HG03280 (cell line): ENCODE measurements around the gene C15orf39.
"Not testable (repeated sequence)": the region's sequence is repeated elsewhere in the genome, so short reads cannot be mapped to it uniquely, and the experiment has no call there.

ENCODE experiments used
- ATAC-seq: cut with Tn5 transposase; IDR thresholded peaks from one replicate; pipeline ENCODE4 v1.9.1; 2021; ENCODE audit warnings: mild to moderate bottlenecking, moderate library complexity; ENCODE audit not compliant: unreplicated experiment

The C15orf39 gene

GRCh38 chr15:75229191-75230015 is 27.7 kb downstream of the C15orf39 start:
- ATAC-seq = no peak

GRCh38 chr15:75230016-75230343 is 28.3 kb downstream of the C15orf39 start:
- no peak for ATAC-seq

- ATAC-seq = no peak
Measured at GRCh38 chr15:75230551-75231371, 29.1 kb downstream of the C15orf39 start.

DNA sequence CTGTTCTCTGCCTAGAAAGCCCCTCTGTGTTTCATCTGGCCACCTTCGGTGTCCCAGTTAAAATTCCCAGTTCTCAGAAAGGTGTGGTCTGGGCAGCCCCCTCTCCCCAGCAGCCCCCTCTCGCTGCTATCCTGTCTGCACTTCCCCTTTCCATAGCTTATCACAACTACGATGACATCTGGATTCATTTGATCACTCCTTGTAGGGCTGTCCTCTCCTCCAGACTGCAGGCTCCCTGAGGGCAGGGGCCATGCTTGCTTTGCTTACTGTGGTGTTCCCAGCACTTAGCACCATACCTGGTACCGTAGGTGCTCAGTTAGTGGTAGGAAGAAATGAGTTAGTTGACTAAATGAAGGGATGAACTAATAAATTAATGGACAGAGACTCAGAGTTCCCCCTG is 30.2 kb downstream of the C15orf39 start:
- no peak for ATAC-seq

DNA sequence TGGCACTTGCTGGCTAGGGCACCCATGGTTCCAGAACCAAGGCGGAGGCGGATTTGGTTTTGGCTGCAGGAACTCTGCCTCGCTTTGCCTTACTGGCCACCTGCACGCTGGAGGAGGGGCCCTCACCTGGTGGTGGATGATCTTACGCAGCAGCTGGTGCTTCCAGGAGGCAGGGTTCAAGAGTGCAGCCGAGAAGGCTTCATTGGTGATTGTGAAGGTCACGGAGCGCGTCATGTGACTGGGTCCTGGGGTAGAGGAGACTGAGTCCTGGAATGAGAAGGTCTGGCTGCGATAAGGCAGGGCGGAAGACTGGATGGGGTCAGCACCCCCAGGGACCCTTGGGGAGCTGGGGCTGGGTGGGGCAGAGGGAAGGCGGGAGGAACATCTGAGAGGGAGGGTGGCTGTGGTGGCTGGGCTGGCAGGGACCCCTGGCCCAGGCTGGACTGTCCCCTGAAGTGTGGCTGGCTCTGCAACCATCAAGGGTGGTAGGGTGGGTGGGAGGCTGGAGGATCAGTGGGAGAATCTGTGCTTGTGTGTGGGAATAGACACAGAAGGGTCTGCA is 30.7 kb downstream of the C15orf39 start:
- ATAC-seq = no peak

GRCh38 chr15:75232826-75233503 is 31.3 kb downstream of the C15orf39 start:
- ATAC-seq = no peak

DNA sequence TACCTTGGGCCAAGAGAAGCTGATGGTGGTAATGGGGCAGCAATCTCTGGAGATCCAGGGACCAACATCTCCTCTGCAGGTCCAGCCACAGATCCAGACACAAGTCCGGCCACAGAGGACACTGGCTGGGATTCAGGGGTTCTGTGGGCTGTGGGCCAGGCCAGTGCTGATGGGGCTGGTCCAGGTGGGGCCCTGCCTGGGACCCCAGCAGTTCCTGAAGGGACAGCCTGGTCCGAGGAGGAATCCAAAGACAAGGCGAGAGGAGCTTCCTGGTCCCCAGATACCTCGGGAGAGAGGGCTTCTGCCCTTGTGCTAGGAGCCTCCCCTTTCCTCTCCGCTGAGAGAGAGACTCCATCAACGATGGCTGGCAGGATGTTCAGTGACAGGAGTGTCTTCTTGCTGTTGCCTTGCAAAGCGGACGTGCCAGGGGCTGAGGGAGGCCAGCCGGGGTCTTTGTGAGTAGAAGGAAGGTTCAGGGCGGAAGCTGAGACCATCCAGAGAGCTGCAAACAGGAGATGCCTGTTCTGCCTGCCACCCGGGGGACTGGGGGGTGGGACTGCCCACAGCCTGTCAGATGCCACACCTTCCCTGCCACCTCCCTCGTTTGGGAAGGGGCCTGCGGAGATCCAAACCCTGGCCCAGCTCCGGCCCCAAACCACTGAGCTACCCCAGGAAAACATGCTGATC is 32.0 kb downstream of the C15orf39 start:
- no peak for ATAC-seq

GRCh38 chr15:75234191-75234810 is 32.6 kb downstream of the C15orf39 start:
- no peak for ATAC-seq

DNA sequence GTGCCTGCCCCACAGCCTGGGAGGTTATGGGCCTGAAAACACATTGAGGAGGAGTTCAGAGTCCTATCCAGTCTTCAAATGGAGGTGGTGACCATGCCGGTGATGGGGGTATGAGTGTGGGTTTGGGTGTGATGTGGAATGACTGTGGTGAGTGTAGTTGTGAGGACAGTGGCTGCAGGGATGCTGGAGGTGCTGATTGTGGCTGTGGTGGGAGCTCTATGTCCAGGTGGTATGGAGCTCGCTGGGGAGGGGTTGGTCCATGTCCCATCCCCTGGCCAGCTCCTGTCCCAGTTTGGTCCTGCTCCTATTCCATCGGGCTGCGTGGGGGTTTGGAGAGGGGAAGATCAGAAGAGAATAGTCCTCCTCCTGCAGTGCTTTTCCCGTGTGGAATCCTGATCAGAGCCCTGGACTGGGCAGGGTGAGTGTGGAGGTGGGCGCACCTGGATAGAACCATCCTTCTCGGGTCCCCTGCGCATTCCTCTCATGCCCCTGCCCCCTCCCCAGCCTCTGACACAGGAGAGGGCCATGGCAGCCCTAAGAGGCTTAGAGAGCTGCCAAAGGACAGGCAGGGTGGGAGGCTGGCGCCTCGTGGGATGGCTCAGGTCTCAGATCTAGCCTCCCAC is 33.5 kb downstream of the C15orf39 start:
- no peak for ATAC-seq

DNA sequence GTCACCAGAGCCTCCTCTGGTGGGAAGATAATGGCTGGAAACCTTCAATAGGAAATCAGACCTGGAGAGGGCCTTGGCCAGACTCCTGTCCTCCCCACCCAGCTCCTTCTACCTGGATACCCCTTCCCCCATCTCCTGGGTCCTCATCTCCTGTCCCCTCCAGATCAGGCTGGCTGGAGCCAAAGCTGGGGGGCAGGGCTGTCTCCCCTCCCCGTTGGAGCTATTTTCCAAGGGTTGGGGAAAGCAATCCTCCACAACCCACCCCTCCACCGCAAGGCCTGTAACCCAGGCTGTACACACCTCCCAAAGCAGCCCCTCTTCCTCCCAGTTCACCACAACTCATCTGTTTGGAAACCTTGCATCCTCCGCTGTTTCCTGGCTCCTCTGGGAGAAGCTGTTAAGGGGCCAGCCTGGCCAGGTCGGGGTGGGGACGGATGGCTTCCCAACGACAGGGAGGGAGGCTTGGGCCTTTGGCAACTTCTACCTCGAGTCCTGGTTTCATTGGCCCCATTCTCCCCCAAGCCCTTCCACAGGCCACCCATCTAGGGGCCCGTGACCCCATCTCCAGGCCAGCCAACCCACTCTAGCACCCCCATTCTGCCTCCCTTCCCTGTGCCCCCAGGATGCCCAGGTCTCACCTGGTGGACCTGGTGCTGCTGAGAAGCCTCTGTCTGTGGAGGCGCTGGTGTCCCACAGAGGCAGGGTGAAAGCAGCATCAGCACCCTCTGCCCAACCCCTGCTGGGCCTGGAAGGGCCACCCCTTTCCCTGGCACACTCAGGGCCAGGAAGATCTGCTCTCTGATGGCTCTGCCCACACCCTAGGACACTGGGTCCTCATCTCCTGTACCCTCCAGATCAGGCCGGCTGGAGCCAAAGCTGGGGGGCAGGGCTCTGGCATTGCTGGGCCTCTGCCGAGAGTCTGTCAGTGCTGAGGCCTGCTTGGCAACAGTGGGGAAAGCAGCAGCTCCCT is 34.4 kb downstream of the C15orf39 start:
- no peak for ATAC-seq

GRCh38 chr15:75237316-75237982 is 35.8 kb downstream of the C15orf39 start:
- no peak for ATAC-seq

DNA sequence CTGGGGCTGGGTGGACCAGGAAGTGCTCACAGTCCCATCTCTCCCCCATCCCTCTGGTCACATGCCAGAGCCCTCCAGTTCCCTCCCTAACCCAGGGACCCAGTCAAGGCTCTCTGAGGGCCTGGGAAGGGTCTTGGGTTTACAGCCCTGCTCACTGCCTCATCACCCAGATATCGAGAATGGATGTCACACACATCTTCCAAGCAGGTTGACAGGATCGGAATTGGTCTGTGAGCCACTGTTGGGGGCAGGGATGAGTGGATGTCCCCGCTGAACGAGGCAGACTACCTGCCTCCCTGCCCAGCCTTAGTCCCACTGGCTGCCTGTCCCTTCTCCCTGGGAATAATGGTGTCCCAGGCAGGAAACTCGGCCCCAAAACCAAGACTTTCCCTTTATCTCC is 36.5 kb downstream of the C15orf39 start:
- no peak for ATAC-seq

DNA sequence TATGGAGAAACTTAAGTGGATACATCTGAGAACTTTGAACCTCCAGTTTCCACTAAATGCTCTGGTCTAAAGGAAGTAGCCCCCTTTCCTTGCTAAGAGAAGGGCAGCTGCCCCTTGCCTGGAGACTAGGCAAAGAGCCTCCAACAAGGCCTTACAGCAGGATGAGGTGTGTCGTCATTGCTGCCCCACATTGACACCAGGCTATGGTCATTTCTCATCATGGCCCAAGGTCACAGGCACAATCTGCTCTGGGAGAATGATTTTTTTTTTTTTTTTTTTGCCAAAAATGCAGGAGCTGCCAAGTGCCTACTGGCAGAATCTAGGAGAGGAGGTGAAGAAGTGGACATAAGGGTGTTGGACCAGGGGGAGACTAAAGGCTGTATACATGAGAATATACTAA is 44.1 kb downstream of the C15orf39 start:
- ATAC-seq = not testable (repeated sequence)

DNA sequence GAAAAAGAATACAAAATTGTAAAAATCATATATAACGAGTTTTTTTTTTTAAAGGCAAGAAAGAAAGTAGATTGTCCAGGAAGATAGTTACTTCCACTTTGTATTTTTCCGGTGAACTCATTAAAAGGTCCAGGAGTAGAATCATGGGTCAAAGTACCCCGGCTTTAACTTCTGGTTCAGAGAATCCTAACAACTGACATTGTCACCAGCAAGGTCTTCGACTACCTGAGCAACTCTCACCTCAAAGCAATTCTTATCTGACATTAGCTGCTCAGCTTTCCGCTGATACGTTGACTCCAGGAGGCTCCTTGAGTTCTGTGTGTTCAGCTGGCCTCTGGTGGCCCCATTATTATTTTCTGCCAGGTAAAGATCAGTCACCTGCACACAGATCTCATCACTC is 47.3 kb downstream of the C15orf39 start:
- ATAC-seq = not testable (repeated sequence)

DNA sequence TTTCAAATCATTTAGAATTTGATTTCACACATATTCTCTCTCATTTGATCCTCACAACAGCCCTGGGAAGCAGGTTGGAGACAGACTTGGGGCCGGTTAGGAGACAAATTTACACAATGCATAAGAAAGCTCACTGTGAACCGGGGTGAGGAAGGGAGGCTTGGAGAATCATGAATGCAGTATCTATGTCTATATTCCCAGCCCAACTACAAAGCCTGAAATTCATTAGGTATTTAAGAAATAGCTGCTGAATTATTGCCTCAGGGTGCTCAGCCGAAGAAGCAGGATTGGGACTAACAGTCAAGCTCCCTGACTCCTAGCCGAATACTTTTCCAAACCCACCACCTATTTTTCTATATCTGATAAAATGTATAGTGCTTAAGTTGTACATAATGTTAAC is 48.0 kb downstream of the C15orf39 start:
- no peak for ATAC-seq

- not testable (repeated sequence) for ATAC-seq
Measured at GRCh38 chr15:75251343-75251742, 49.7 kb downstream of the C15orf39 start.

GRCh38 chr15:75252285-75252684 is 50.6 kb downstream of the C15orf39 start:
- ATAC-seq = not testable (repeated sequence)

- not testable (repeated sequence) for ATAC-seq
Measured at GRCh38 chr15:75258034-75258433, 56.4 kb downstream of the C15orf39 start, which contains the start of gene GOLGA6C. TSS of gene GOLGA6C (plus strand) at chr15:75258334. CDS start at chr15:75258599, 265 bp downstream.
